ENCODE results near the gene CRK. TPM values are rescaled to one million over a fixed set of nuclear protein-coding genes. Genes with fewer than 3 reads are reported as not detected.
"Not testable (repeated sequence)": the region's sequence is repeated elsewhere in the genome, so short reads cannot be mapped to it uniquely, and the experiment has no call there.

Gene CRK
- total RNA-seq, 2 donors from 2014 or later, result 74.6 to 80.9 TPM

- DNase-seq (no peak), ATAC-seq (no peak)
- intact Hi-C loops (cut with DNase I, micrococcal nuclease), result no loop called here
Measured at GRCh38 chr17:1402262-1402586, 53.8 kb downstream of the CRK start.

DNA sequence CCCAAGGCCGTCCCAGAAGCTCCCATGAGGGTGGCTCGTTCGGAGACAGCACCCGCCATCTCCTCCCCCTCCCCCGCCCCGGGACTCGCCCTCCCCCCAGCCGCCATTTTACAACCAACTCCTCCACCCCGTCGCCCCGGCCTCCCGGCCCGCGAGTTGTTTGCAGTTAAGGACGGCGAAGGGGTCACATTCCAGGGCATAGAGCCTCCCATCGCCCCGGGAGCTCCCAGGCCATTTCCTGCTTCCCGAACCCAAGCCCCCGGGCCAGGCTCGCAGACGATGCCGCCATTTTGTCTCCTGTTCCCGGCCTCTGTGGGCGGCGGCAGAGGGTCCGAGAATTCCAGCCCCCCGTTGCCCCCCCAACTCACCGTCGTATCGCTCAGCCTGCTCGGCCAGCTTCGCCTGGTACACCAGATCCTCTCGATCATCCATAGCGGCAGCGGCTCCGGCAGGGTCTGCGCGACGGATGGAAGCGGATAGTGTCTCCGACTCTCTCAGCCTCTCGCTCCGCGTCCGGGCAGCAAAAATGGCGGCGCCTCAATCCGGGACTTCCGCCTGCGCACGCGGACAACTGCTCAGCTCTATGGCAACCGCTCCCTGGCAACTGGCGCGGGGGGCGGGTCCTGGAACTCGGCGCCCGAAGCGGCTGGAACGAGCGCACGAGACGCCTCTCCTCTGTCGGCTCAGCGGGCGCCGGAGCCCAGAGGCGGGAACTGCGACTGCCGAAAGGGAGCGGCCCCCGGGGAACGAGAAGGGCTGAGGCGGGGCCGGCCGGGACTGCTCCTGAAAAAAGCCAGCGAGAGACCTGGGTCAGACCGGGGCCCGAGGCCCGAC, 56.1 kb downstream of the CRK start, which contains the start of gene YWHAE:
Gene YWHAE (minus strand): TSS at position 544 of the 834 bp plus-strand sequence. CDS start 112 bp downstream, at position 432.
- intact Hi-C loops (cut with DNase I, micrococcal nuclease), result no loop called here
- ATAC-seq (peak; percentile 96), DNase-seq (peak; percentile 96 to 98)

DNA sequence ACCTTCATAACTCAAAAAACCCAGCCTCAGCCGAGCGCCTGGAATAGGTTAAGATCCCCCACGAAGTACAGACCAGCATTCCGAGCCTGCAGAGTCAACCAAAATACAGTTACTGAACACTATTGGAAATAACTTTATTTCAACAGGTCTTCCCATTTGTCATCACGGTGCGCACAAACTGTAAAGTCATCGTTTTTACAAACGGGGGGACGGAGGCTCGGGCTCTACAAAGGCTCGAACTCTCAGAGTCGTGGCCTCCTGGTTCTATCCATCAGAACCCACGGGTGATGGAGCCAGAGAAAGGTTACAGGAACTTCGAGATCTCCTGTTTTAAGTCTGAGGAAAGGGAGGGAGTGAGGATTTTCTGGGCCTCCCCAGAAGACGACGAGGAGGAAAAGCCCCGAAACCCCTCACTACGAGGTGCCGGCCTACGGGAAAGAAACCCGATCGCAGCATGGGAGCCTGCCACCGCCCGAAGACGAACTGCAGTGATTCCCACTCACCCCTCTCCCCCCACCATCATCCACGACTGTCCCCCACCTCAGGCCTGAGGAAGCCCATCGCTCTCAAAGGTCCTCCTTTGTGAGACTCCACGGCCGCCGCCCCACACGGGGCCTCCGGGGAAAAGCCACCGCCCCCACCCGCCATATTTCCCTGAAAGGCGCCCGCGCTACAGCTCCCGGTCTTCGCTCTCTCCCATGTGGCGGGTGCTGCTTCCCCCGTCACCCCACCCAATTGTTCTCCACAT, 56.9 kb downstream of the CRK start:
- DNase-seq (peak; percentile 53 to 73), ATAC-seq (peak; percentile 55)
- intact Hi-C loops (cut with DNase I, micrococcal nuclease), result no loop called here

- ATAC-seq, result no peak
- intact Hi-C loops (cut with DNase I, micrococcal nuclease), result no loop called here
- DNase-seq, result no peak
Measured at GRCh38 chr17:1398028-1398427, 58.0 kb downstream of the CRK start.

- intact Hi-C loops (cut with DNase I, micrococcal nuclease); ATAC-seq; DNase-seq: not testable (repeated sequence)
Measured at GRCh38 chr17:1395876-1396665, 60.0 kb downstream of the CRK start.

GRCh38 chr17:1391577-1391976, 64.5 kb downstream of the CRK start:
- peak in 1 of 2 donors; percentile 13 for DNase-seq
- intact Hi-C loops (cut with DNase I, micrococcal nuclease), result no loop called here

GRCh38 chr17:1390432-1391367, 65.3 kb downstream of the CRK start:
- DNase-seq, result peak in 1 of 2 donors; percentile 12
- intact Hi-C loops (cut with DNase I, micrococcal nuclease), result no loop called here
- no peak for ATAC-seq

More at GRCh38 chr17:1391577-1391976, 64.5 kb downstream of the CRK start:
- ATAC-seq, result no peak

DNA sequence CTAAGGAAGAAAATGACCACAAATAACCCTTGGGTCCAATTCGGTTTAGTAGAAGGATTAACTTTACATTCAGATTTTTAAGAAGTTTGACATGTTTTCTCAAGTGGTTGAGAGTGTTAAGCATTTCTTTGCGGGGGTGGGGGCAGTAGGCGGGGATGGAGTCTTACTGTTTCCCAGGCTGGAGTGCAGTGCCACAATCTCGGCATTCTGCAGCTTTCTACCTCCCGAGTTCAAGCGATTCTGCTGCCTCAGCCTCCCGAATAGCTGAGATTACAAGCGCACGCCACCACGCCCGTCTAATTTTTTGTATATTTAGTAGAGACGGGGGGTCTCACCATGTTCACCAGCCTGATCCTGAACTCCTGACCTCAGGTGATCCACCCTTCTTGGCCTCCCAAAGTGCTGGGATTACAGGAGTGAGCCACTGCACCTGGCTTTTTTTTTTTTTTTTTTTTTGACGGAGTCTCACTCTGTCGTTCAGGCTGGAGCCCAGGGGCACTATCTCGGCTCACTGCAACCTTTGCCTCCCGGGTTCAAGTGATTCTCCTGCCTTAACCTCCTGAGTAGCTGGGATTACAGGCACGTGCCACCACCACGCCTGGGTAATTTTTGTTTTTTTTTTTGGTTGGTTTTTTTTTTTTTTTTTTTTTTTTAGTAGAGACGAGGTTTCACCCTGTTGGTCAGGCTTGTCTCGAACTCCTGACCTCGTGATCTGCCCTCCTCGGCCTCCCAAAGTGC, 68.4 kb downstream of the CRK start:
- peak in 1 of 2 donors; percentile 16 for DNase-seq
- intact Hi-C loops (cut with DNase I, micrococcal nuclease); ATAC-seq: not testable (repeated sequence)

- ATAC-seq; intact Hi-C loops (cut with DNase I, micrococcal nuclease): not testable (repeated sequence)
- DNase-seq, result peak in 1 of 2 donors; percentile 2
Measured at GRCh38 chr17:1386675-1387190, 69.3 kb downstream of the CRK start.

- intact Hi-C loops (cut with DNase I, micrococcal nuclease), result no loop called here
- DNase-seq (no peak), ATAC-seq (no peak)
Measured at GRCh38 chr17:1386265-1386664, 69.8 kb downstream of the CRK start.

DNA sequence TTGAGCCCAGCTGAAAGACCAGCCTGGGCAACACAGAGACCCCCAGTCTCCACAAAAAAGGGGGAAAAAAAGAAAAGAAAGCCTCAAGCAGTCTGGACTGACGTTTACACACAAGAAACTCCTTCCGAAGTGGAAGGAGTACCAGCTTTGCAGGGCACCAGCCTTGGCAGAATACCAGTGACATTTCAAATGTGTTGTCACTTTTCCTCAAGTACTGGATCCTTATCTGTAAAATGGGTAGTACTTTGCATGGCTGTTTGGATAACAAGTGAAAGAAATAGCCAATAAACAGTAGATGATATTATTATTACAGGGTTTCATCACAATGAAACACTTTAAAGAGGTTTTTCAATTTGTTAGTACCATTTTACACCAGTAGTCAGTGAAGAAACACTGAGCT, 70.2 kb downstream of the CRK start:
- no peak for ATAC-seq

GRCh38 chr17:1384905-1385435, 71.1 kb downstream of the CRK start:
- DNase-seq, result no peak
- no peak for ATAC-seq
- intact Hi-C loops (cut with DNase I, micrococcal nuclease), result no loop called here

More for the DNA sequence above, 70.2 kb downstream of the CRK start:
- intact Hi-C loops (cut with DNase I, micrococcal nuclease), result no loop called here
- peak in 1 of 2 donors; percentile 0 for DNase-seq

DNA sequence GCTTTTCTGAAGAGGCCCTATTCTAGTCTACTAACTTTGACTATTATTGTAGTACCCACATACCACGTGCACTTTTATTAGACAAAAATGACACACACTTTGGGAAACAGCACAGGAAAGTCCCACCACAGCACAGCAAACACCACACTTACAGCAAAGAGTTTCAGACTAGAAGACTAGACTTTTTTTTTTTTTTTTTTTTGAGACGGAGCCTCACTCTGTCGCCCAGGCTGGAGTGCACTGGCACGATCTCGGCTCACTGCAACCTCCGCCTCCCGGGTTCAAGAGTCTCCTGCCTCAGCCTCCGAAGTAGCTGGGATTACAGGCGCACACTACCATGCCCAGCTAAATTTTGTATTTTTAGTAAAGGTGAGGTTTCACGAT, 76.1 kb downstream of the CRK start:
- DNase-seq (no peak), ATAC-seq (no peak)
- intact Hi-C loops (cut with DNase I, micrococcal nuclease), result no loop called here

DNA sequence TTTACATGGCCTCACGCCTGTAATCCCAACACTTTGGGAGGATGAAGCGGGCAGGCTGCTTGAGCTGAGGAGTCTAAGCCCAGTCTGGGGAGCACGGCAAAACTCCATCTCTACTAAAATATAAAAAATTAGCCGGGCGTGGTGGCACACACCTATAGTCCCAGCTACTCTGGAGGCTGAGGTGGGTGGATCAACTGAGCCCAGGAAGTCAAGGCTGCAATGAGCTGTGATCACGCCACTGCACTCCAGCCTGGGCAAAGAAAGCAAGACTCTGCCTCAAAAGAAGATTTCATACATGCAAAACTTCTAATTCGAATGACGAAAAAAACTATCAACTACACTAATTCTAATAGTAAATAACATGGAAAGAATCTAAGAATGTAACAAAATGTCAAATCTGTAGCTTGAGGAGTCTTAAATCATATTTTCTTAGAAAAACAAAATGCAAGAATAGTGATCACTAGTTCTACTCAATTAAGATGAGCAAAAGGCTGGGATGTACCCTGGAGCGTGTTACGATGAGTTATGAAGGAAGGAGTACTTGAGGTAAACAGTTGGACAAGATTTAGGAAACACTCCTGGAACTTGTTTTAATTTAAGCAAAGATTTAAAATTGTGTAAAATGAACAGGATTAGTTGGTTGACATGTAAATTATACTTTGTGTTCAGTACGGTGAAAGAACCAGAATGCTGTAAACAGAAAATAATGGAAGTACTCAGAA, 76.7 kb downstream of the CRK start:
- no peak for DNase-seq
- intact Hi-C loops (cut with DNase I, micrococcal nuclease), result no loop called here
- peak; percentile 16 for ATAC-seq

GRCh38 chr17:1378476-1378860, 77.6 kb downstream of the CRK start:
- intact Hi-C loops (cut with DNase I, micrococcal nuclease); DNase-seq; ATAC-seq: not testable (repeated sequence)

- DNase-seq, result no peak
- intact Hi-C loops (cut with DNase I, micrococcal nuclease), result no loop called here
- peak; percentile 54 for ATAC-seq
Measured at GRCh38 chr17:1377334-1377733, 78.7 kb downstream of the CRK start.

Data from left colon (tissue), 2 donors.